Stimulated activated CD8-positive, alpha-beta memory T cell treated with anti-CD3 and anti-CD28 coated beads, Interleukin-7, amount 100 ng/mL, for 24 hours (primary cell): Measurements from ENCODE around the gene PTPRC.
"Not testable (repeated sequence)": the region's sequence is repeated elsewhere in the genome, so short reads cannot be mapped to it uniquely, and the experiment has no call there.

Experiments used
- DNase-seq: peaks from one replicate; pipeline ENCODE4 v3.0.0-alpha.2; 2020; ENCODE audit warnings: low read depth

PTPRC gene, protein sequence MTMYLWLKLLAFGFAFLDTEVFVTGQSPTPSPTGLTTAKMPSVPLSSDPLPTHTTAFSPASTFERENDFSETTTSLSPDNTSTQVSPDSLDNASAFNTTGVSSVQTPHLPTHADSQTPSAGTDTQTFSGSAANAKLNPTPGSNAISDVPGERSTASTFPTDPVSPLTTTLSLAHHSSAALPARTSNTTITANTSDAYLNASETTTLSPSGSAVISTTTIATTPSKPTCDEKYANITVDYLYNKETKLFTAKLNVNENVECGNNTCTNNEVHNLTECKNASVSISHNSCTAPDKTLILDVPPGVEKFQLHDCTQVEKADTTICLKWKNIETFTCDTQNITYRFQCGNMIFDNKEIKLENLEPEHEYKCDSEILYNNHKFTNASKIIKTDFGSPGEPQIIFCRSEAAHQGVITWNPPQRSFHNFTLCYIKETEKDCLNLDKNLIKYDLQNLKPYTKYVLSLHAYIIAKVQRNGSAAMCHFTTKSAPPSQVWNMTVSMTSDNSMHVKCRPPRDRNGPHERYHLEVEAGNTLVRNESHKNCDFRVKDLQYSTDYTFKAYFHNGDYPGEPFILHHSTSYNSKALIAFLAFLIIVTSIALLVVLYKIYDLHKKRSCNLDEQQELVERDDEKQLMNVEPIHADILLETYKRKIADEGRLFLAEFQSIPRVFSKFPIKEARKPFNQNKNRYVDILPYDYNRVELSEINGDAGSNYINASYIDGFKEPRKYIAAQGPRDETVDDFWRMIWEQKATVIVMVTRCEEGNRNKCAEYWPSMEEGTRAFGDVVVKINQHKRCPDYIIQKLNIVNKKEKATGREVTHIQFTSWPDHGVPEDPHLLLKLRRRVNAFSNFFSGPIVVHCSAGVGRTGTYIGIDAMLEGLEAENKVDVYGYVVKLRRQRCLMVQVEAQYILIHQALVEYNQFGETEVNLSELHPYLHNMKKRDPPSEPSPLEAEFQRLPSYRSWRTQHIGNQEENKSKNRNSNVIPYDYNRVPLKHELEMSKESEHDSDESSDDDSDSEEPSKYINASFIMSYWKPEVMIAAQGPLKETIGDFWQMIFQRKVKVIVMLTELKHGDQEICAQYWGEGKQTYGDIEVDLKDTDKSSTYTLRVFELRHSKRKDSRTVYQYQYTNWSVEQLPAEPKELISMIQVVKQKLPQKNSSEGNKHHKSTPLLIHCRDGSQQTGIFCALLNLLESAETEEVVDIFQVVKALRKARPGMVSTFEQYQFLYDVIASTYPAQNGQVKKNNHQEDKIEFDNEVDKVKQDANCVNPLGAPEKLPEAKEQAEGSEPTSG (N-terminal part only)

GRCh38 chr1:198638894-198639635 lies at the start of gene PTPRC:
Gene PTPRC, plus strand, starts transcription at chr1:198639040. Its CDS starts 229 bp downstream, at chr1:198639269.
- DNase-seq, result no peak

DNA sequence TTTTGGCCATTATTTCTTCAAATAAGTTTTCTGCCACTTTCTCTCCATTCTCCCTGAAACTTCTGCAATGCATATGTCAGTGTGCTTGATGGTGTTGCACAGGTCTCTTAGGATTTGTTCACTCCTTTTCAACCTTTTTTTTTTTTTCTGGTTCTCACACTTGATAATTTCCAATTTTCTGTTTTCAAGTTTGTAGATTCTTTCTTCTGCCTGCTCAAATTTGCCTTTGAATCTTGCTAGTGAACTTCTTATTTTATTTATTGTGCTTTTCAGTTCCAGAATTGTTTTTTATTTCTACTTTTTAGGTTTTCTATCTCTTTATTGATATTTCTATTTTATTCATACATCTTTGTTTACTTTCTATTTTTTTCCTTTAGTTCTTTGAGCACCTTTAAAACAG lies 48.4 kb upstream of the PTPRC start:
- no peak for DNase-seq

DNA sequence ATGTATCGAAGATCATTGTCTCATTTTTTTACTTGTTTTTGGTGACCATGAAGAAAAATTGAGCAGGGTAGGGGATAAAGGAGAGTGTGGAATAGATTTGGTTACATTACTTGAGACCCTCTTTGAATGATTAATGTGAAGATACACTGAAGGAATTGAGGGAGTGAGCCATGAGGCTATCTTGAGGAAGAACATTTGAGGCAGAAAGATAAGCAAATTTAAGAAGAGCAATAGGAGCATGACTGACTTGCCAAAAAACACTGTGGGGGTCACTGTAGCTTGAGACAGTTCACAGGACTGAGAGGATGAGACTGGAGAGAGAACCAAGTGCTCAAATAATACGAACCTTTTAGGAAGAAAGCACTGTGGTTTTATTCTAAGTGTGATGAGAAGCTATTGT lies 43.1 kb upstream of the PTPRC start:
- DNase-seq, result no peak

DNA sequence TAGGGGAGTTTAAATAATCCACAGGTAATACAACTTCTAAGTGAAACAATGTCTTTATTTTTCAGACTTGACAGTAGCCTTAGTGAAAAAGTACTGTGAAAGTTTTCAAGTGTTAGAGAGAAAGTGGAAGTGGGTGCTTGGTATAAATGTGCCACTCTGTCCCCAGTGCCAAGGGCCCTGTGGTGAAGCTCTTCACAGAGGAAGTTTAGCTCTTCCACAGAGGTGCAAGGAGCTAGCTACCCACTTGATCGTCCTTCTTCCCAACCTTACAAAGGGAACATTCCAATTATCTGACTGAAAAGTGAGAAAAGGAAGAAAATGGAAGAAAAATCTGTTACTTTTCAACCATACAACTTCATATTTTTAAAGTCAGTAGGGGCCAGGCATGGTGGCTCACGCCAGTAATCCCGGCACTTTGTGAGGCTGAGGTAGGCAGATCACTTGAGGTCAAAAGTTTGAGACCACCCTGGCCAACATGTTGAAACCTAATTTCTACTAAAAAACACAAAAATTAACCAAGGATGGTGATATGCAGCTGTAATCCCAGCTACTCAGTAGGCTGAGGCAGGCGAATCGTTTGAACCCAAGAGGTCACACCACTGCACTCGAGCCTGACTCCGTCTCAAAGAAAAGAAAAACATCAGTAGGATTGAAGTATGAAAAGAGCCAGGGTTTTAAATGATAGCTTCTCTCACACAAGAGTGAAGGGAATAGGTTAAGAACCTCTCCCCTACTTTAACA lies 41.0 kb upstream of the PTPRC start:
- DNase-seq, result no peak

- no peak for DNase-seq
Measured at GRCh38 chr1:198598796-198599321, 40.0 kb upstream of the PTPRC start.

DNA sequence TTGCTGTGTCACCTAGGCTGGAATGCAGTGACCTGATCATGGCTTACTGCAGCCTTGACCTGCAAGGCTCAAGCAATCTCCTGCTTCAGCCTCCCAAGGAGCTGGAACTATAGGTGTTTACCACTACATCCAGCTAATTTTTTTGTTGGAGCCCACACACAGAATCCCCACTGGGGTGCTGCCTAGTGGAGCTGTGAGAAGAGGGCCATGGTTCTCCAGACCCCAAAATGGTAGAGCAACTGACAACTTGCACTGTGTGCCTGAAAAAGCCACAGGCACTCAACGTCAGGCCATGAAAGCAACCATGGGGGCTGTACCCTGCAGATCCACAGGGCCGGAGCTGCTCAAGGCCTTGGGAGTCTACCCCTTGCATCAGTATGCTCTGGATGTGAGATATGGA lies 39.1 kb upstream of the PTPRC start:
- no peak for DNase-seq

GRCh38 chr1:198600906-198601305 lies 37.9 kb upstream of the PTPRC start:
- DNase-seq, result no peak

DNA sequence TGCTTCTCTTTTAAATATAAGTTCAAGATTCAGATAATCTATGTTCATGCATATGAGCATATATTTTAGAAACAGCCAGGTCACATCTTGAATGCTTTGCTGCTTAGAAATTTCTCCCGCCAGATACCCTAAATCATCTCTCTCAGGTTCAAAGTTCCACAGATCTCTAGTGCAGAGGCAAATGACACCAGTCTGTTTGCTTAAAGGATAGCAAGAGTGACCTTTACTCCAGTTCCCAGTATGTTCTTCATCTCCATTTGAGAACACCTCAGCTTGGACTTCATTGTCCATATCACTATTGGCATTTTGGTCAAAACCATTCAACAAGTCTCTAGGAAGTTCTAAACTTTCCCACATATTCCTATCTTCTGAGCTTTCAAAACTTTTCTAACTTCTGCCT lies 37.5 kb upstream of the PTPRC start:
- not testable (repeated sequence) for DNase-seq

DNA sequence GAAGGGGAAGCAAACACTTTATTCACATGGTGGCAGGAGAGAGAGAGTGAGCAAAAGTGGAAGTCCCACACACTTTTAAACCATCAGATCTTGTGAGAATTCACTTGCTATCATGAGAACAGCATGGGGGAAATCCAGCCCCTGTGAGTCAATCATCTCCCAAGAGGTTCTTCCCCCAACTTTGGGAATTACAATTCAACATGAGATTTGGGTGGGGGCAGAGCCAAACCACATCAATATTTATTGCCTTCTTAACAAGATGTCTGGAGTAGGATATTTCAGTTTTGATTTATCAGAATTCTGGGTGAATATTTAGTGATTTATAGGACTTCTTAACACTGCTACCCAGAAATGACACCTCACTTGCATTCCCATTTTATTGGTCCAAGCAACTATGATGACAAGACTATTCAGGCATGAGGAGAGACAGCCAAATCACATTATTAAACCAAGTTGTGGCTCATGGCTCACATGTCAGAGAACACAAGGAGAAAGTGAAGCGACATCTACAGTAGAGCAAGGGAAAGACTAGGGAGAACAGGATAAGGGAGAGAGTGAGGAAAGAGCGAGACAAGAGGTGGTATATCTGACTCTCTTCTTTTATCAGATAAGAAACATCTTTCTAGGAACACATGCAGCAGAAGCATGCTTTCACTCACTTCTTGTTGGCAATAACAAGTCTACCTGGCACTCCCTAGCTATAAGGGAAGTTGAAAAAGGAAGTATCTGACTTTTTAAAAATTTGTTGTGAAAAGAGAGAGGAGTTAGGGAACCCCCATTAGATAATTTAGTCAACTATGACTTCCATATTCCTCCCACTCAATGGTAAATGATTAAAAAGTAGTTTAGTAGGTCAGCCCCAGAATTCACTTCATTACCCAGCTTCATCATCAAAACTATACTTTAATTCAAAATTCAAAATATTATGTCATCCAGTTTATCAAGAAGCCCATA lies 36.6 kb upstream of the PTPRC start:
- no peak for DNase-seq

DNA sequence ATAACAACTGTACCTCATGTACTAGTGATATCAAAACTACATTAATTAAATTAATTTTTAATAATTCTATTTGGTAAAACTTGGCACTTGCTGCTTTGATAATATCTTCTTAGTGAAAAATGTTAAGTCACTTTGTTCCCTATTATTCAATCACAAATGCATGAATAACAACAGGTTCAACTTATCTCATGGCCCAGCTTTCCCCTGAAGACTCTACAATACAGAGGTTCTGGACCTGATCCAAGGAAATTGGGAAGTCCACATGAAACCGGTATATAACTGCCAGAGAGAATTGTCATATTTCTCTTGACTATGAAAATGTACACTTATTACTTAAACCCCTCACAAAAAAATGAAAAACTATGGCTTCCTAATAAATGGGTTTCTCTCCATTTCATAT lies 33.9 kb upstream of the PTPRC start:
- no peak for DNase-seq

DNA sequence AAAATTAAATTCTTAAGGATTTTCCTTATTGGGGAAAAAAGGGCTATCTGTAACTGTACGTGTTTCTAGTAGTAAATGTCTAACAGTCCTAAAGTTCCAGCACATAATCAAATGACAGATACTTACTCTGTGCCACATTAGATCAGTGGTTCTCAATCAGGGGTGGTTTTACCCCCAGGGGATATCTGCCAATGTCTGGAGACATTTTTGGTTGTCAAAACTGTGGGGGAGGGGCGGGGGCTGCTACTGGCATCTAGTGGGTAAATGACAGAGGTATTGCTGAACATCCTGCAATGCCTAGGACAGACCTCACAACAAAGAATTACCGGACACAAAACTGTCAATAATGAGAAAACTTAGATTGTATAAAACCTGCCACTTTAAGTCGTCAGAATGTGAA lies 33.4 kb upstream of the PTPRC start:
- DNase-seq, result no peak

DNA sequence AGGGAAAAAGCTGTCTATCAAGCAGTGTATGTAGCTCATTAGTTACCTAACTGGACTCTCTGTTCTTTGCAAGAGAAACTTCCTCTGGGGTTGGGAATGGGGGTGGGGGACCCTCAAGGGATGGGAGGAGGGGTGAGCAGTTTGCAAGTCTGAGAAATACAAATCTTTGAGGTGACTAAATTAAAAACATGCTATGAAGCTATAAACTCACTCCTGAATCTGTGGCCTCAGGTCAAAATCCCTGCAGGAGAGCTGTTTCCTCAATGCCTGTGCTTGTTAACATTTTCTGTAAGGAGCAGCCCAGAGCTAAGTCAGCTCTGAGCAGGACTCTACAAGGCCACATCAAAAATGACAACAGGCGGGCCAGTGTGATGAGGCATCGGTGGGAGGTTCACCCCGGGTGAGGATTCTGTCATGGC lies 32.8 kb upstream of the PTPRC start:
- no peak for DNase-seq

DNA sequence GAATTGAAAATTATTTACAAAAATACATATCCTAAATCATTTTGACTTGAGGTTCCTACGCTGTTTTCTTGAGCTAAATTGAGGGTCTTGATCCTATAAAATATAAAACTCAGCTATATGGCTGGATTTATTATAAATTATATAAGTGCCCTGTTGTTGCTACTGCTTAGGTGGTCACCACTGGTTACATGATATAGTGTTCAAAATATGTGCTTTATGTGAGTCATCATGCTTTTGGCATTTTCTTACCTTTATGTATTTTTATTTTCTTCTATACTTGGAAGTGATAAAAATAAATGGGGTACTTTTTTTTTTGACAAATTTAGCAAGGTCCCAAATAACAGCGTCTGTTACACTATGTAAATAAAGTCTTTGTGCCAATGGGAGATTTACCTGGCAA lies 31.1 kb upstream of the PTPRC start:
- no peak for DNase-seq

DNA sequence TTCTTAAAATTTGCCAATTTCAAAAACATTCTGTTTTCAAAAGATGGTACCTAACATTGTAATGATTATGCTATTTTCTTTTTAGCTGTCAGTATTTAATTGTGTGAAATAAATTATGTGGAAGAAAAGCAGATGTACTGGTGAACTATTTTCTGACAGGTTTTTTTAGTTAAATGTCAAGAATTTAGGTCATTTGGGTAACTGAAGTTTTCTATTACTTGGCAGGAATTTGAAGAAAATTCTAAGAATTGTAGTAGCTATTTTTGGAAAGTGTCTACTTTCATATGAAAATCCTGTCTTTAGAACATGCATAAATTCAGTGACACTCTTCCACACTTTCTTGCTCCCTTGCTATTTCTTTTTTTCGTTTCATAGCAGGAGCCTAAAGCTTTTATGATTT lies 28.5 kb upstream of the PTPRC start:
- DNase-seq, result no peak

- DNase-seq, result no peak
Measured at GRCh38 chr1:198611219-198611618, 27.6 kb upstream of the PTPRC start.

GRCh38 chr1:198612471-198613260 lies 26.2 kb upstream of the PTPRC start:
- DNase-seq, result no peak

GRCh38 chr1:198617406-198617805 lies 21.4 kb upstream of the PTPRC start:
- DNase-seq, result no peak

DNA sequence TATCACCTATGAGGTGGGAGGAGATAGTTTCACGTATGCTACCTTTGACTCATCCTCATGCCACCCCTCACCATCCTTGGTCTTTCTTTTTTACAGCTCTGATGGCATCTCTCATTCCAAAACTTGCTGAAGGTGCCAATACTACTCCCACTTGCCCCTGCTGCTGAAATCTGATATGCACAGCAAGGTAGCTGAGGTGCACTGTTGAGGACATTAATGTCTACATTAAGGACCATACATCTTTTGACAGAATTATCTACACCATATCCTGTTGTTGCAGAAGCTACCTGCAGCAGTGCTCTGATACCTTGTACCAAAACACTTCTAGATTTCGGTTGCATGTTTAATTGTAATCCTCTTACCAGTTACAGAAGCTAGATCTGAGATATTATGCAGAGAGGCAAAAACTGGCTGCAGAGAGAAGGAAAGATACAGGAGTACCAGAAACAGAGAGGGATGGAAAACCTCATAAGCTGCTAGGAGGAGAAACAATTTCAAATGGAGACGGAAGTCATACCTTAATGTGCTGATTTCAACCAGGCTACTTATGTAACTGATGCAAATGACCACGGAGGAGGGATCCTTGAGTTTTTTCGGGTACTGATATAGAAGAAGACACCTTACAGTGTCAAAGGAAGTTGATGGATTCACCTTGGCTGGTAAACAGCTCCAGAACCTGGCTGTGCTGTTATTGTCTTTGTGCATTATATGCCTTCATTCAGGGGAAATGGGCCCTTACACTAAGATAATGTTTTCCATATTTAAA lies 19.3 kb upstream of the PTPRC start:
- DNase-seq, result no peak
